ENCODE data around the gene MRTFB.

DNA sequence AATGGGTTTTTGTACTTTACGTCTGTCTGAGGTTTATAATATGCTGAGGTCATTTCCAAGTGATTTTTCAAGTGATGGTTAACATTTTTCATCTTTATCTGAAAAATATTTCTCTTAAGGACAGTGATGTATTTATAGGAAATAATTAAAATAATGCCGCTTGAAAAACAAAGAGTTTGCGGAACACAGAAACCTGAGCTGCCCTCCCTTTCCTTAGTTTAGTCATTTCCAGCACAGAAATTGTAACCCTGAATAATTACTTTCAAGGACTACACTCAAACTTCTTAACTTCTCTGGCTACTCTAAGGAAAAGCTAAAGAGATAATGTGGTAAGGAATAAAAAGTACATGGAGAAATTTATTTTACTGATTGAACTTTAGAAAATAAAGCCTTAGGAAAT lies 54.6 kb downstream of the MRTFB start:
- TF ChIP-seq POLR2A (IDR thresholded peaks at IDR 0.05; ENCODE audit: low read length) (no peak), GATA1 (IDR thresholded peaks at IDR 0.05; ENCODE audit: low read depth, low read length) (no peak)

All from erythroblast (primary cell).